ENCODE results near the gene NMUR1. TPM values are rescaled to one million over a fixed set of nuclear protein-coding genes. Genes with fewer than 3 reads are reported as not detected.
"Not testable (repeated sequence)": the region's sequence is repeated elsewhere in the genome, so short reads cannot be mapped to it uniquely, and the experiment has no call there.

Gene NMUR1
- total RNA-seq, 4 donors from 2014 or later: 0.07 TPM; not detected in 3

DNA sequence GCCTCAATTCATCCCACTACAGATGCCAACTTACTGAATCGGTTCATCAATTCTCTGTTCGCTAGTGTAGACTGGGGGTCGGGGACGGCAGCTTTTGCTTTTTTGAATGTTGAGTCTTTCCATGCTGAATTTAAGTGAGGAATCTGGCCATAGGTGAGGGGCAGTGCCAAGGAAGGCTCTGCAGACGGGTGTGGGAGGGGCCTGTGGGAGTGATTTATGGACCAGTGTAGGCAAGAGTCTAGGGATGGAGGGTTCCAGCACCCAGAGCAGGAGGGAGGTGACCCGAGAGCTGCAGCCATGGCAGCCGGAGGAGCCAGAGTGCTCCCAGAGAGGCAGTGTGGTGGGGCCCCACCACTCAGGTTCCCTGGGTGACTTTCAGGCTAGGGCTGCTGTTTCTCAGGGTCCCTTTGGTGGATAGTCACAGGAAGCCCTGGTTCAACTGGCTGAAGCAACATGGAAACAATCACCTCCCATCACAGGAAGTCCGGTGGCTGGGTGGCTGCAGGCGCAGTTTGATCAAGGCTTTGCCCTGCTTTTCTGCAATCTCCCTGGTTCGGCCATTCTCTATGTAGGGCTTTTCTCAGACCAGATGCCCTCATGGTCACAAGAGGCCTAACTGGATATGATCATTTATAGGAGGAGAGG is 45.5 kb upstream of the NMUR1 start:
- H3K9me3 ChIP-seq: no peaks in the 10 kb centered on the region
- DNase-seq (no peak), ATAC-seq (no peak)
- in situ Hi-C loops (cut with MboI; ENCODE audit: low sequenced_read_pairs in 4 of 4): no loop called here
- H3K4me3 ChIP-seq: no peak overlapping the region
- intact Hi-C loops (cut with DNase I; ENCODE audit: low total_unique reads): no loop called here
- no peaks in the 10 kb centered on the region for H3K36me3 ChIP-seq
- no peaks in the 10 kb centered on the region for H3K27me3 ChIP-seq
- no peak overlapping the region for H3K27ac ChIP-seq
- no peaks in the 10 kb centered on the region for H3K4me1 ChIP-seq
- TF ChIP-seq CTCF (IDR thresholded peaks at IDR 0.05 in 4 of 5, conservative IDR thresholded peaks at IDR 0.05 in 1 of 5): no peak
- no peak for TF ChIP-seq POLR2A (IDR thresholded peaks at IDR 0.05)

GRCh38 chr2:231573698-231574421 is 43.6 kb upstream of the NMUR1 start:
- H3K4me1 ChIP-seq: no peaks in the 10 kb centered on the region
- H3K27me3 ChIP-seq: no peaks in the 10 kb centered on the region
- no peak for ATAC-seq
- H3K9me3 ChIP-seq: no peaks in the 10 kb centered on the region
- in situ Hi-C loops (cut with MboI; ENCODE audit: low sequenced_read_pairs in 4 of 4): no loop called here
- intact Hi-C loops (cut with DNase I; ENCODE audit: low total_unique reads): no loop called here
- no peak for DNase-seq
- H3K27ac ChIP-seq: no peak overlapping the region
- TF ChIP-seq POLR2A (IDR thresholded peaks at IDR 0.05) (no peak), CTCF (IDR thresholded peaks at IDR 0.05 in 4 of 5, conservative IDR thresholded peaks at IDR 0.05 in 1 of 5) (no peak)
- no peak overlapping the region for H3K4me3 ChIP-seq
- no peaks in the 10 kb centered on the region for H3K36me3 ChIP-seq

DNA sequence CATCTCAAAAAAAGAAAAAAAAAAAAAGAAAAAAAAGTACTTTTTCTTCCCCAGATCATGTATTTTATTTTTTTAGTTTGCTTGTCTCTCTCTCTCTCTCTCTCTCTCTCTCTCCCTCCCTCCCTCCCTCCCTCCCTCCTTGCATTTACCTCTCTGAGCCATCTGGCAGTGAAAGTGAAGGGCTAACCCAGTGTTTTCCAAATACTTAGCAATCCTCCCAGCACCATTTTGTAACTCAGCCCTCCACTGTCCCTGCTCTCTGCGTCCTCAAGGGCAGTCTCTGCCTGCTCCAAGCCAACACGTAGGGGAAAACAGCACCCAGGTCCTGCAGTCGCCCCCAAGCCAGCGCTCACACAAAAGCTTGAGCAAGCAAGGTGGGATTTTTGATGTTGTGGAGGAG is 42.9 kb upstream of the NMUR1 start:
- no peaks in the 10 kb centered on the region for H3K4me1 ChIP-seq
- ATAC-seq (no peak), DNase-seq (no peak)

DNA sequence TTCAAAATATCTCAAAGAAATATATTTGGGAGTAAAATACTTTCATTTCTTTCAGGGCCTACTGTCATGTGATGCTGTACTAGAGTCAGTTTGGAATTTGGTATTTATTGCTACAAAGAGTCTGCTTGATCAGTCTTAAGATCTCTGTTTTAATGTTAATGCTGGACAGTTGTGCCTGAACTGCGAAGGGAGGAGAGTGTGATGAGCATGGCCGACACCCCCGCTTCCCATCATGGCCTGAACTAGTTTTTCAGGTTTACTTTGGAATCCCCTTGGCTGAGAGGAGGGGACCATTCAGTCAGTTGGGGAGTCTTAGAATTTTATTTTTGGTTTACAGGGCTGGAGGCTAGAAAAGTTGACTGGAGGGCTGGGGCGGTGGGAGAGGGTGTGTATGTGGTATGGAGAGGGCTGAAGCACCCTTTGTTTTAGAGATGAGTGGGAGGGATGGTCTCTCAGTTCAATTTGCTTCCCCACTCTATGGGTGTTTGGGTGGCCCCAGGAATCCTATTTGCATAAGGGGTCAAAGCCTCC is 41.5 kb upstream of the NMUR1 start:
- Histone ChIP-seq H3K36me3 (no peaks in the 10 kb centered on the region), H3K4me1 (no peaks in the 10 kb centered on the region), H3K27ac (no peak overlapping the region), H3K27me3 (no peaks in the 10 kb centered on the region), H3K4me3 (no peak overlapping the region), H3K9me3 (no peaks in the 10 kb centered on the region)
- ATAC-seq (no peak), DNase-seq (no peak)
- intact Hi-C loops (cut with DNase I; ENCODE audit: low total_unique reads) (no loop called here), in situ Hi-C loops (cut with MboI; ENCODE audit: low sequenced_read_pairs in 4 of 4) (no loop called here)
- no peak for TF ChIP-seq CTCF (IDR thresholded peaks at IDR 0.05 in 4 of 5, conservative IDR thresholded peaks at IDR 0.05 in 1 of 5)
- no peak for TF ChIP-seq POLR2A (IDR thresholded peaks at IDR 0.05)

More for the DNA sequence above, 42.9 kb upstream of the NMUR1 start:
- TF ChIP-seq POLR2A (IDR thresholded peaks at IDR 0.05) (no peak), CTCF (IDR thresholded peaks at IDR 0.05 in 4 of 5, conservative IDR thresholded peaks at IDR 0.05 in 1 of 5) (no peak)
- H3K36me3 ChIP-seq: no peaks in the 10 kb centered on the region
- no peak overlapping the region for H3K4me3 ChIP-seq
- no peaks in the 10 kb centered on the region for H3K9me3 ChIP-seq
- H3K27me3 ChIP-seq: no peaks in the 10 kb centered on the region
- in situ Hi-C loops (cut with MboI; ENCODE audit: low sequenced_read_pairs in 4 of 4): no loop called here
- intact Hi-C loops (cut with DNase I; ENCODE audit: low total_unique reads): no loop called here
- no peak overlapping the region for H3K27ac ChIP-seq

DNA sequence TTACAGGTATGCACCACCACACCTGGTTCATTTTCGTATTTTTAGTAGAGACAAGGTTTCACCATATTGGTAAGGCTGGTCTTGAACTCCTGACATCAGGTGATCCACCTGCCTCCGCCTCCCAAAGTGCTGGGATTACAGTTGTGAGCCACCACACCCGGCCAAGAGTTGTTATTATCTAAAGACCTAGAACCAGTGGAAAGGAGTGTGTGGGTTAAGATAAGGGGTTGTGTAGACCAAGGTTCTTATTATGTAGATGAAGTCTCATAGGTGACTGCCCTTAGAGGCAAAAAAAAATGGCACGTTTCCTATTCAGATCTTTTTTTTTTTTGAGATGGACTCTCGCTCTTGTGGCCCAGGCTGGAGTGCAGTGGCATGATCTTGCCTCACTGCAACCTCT is 40.7 kb upstream of the NMUR1 start:
- H3K4me1 ChIP-seq; H3K27me3 ChIP-seq; H3K4me3 ChIP-seq; ATAC-seq; H3K9me3 ChIP-seq; in situ Hi-C loops (cut with MboI; ENCODE audit: low sequenced_read_pairs in 4 of 4); DNase-seq; intact Hi-C loops (cut with DNase I; ENCODE audit: low total_unique reads); H3K27ac ChIP-seq; H3K36me3 ChIP-seq: not testable (repeated sequence)
